ENCODE measurements around the gene BIRC3.

DNA sequence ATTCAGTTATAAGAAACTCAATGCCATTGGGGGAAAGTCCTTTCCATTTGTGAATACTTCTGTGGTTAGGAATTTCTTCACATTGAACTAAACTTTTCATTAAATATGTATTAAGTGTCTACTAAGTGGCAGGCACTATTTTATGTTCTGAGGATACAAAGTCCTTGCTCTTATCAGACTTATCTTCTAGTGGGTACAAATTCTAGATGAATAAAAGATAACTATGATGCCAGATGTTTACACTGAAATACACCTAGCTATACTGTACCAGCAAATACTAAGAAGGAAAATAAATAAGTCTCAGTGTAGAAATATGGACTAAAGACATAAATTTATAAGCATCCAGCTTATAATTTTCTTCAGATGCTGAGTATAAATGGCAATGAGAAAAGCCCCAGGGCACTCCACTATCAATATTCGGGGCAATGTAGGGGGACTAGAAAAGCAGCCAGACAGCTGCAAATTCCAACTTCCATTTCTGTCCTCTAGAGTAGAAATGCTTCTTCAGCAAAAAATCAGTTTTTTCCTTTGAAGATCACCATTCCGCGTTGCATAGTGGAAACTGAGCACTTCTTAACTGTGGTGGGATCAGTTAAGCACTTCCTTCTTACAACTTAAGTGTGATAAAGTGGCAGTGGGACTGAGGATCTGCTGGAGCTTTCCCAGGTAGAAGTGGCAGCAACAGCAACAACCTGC is 11.8 kb upstream of the BIRC3 start:
- TF ChIP-seq POLR2AphosphoS5 (IDR thresholded peaks at IDR 0.05; ENCODE audit: low read depth, low read length) (no peak), SIN3A (IDR thresholded peaks at IDR 0.05; ENCODE audit: borderline replicate concordance, insufficient read depth, low read length) (no peak), TAF1 (IDR thresholded peaks at IDR 0.05; ENCODE audit: borderline replicate concordance, insufficient read depth, low read length) (no peak), FOXP2 (optimal IDR thresholded peaks at IDR 0.05; ENCODE audit: borderline replicate concordance, extremely low read depth, extremely low read length, insufficient read depth) (no peak)

Measured in PFSK-1 (cell line).